CD4-positive, alpha-beta T cell treated with Interleukin-2 at 100 ng/mL for 4 hours (primary cell): Measurements from ENCODE around the gene TRAPPC4.
"Not testable (repeated sequence)": the region's sequence is repeated elsewhere in the genome, so short reads cannot be mapped to it uniquely, and the experiment has no call there.

Experiments used
- DNase-seq: peaks from one replicate; pipeline ENCODE4 v3.0.0-alpha.2; 2020; ENCODE audit warnings: low spot score

The TRAPPC4 gene

DNA sequence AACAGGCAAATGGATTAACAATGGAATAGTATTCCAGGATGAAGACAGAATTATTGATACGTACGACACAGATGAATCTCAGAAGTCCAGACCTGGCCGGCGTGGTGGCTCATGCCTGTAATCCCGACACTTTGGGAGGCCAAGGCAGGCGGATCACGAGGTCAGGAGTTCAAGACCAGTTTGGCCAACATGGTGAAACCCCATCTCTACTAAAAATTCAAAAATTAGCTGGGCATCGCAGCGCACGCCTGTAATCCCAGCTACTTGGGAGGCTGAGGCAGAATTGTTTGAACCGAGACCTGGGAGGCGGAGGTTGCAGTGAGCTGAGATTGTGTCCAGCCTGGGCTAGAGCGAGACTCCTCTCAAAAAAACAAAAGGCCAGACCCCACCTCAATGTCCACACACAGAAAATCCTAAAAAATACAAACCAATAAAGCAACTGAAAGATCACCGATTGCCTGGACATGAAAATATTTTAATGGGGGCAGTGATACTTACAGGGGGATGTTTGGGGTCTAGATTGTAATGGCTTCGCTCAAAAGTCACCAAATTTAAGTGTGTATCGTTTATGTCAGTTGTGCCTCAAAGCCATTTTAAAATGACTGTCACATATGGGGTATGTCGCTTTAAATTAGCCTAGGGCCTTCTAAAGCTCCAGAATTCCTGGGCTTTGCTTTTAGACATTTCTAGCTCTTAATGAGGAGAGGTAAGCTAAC, 4.2 kb upstream of the TRAPPC4 start:
- no peak for DNase-seq

DNA sequence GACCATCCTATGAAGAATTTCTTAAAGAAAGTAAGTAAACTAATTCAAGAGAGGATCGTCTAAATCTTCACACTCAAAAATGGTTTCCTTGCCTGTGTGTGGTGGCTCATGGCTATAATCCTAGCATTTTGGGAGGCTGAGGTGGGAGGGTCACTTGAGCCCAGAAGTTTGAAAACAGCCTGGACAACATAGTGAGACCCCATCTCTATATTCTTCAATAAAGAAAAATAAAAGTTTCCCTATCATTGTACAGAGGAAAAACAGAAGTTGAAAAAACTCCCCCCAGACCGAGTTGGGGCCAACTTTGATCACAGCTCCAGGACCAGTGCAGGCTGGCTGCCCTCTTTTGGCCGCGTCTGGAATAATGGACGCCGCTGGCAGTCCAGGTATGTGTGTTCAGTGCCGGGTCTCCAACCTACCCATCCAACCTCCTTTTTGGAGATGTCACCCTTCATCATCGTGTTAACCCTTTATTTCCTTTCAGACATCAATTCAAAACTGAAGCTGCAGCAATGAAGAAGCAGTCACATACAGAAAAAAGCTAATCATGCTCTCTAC, 3.4 kb upstream of the TRAPPC4 start:
- no peak for DNase-seq

DNA sequence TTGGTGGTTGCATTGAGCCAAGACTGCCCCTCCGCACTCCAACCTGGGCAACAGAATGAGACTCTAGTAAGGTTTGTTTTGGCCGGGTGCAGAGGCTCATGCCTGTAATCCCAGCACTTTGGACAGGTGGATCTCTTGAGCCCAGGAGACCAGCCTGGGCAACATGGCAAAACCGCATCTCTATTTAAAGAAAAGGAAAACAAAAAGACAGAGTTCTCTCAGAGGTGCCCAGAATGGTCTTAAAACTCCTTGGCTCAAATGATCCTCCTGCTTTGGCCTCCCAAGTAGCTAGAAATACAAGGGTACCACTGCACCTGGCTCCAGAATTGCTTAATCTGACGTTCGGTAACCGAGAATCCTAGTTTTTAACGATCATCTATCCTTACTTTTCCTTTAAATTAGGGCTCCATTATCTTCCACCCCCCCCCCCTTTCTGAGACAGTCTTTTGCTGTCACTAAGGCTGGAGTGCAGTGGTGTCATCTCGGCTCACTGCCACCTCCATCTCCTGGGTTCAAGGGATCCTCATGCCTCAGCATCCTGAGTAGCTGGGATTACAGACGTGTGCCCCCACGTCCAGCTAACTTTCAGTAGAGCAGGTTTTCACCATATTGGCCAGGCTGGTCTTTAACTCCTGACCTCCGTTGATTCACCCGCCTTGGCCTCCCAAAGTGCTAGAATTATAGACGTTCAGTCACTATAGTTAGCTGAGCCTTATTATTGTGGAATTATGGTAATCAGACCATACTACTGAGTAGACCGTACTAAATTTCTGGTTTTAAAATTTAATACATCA, 2.2 kb upstream of the TRAPPC4 start:
- no peak for DNase-seq

DNA sequence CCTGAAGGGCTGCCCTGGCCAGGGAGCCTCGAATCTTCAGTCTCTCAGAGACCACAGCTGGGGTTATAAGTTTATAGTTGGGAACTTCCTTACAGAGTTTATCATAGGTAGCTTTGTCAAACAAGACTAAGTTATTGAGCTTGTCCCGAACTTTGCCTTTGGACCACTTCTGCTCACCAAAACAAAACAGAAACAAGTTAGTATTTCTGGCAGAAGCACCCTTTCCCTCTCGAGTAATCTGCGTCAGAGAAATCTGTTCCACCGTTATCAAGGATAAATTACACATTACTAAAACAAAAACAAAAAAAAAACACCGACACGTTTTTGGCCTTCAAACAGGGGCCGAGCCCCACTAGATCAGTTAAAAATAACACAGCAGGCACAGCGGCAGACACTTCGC, 1.2 kb upstream of the TRAPPC4 start:
- not testable (repeated sequence) for DNase-seq

DNA sequence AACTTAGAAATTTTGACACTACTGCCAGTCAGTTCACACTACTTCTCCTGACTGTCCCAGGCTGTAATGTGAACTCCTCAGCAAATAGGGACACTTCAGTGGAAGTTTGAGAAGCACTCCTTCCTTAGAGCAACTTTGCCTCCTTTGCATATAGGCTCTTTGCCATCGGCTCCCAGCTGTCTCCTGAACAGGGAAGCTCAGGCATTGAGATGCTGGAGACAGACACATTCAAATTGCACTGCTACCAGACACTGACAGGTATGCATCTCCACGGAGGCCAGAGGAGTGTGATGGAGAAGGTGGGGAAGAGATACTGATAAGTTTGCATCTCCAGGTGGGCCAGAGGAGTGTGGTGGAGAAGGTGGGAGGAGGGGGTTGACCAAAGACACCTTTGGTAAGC, 1.4 kb downstream of the TRAPPC4 start:
- no peak for DNase-seq

DNA sequence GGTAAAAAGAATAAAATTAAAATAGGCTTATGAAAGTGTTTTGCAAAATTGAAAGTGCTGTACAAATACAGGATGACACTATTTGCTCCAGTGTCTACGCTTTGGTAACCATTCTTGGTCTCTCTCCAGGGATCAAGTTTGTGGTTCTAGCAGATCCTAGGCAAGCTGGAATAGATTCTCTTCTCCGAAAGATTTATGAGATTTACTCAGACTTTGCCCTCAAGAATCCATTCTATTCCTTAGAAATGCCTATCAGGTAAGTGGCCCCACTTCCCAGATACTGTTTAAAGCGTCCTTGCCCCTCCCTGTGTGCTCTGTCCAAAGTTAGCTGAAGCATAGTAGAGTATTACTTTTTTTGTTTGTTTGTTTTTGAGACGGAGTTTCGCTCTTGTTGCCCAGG, 3.1 kb downstream of the TRAPPC4 start:
- DNase-seq, result no peak

DNA sequence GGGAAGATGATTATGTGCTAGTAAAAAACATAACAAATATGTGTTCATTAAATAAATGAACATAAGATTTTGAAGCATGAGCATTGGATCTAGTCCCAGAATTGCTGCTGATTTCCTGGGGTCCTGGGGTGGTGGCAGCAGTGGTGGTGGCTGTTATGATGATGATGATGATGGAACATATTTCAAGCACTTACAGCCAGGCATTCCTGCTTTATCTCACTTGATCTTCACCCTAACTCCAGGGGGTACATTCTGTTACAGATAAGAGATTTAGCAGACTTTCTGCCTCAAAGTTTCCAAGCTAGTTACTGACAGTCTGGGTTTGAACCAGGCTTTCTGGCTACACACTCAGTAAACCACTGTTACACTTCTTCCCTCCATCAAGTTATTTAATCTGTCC, 5.2 kb downstream of the TRAPPC4 start:
- no peak for DNase-seq

DNA sequence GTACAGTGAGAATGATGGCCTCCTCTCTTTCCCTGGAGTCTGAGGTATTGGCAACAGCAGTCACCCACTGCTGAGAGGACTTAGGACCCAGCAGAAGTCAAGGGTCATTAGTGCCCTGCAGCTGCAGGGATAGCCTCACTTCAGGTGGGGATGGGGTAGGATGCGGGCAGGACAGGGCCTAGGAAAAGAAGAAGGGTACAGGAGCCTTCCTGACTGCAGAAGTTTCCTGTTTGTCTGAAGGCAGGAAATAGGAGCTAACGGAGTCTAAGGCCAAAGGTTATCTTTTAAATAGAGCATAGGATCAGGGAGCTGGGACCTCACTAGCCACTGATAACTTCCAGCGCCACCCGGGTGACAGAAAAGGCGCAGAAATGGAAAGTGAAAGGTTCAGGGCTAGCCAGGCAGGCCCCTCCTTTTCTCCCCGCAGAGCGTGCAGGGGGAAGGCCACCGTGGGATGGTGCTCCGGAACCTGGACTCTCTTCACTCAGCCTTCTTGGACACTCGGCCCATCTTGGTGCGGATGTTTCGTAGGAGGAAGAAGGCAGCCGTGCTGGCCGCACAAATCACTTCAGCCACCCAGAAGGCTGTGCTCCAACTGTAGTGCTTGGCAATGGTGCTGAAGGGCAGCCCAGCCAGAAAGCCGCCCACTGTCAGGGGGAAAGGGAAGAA, 6.0 kb downstream of the TRAPPC4 start:
- no peak for DNase-seq

DNA sequence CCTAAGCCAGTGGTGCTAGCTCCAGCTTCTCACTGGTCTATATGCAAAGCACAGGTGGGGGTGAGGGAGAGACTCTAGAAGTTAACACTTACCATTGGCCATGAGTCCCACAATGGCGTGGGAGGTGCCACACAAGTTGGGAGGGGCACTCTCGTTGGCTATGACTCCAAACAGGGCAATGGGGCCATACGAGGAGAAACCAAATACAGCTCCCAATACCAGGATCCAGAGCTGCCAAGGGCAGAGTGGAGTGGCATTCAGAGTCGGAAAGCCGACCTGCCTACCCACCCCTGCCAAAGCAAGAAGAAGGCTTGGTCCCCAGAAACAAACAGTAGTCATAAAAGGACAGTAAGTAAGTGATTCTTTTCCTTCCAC, 6.5 kb downstream of the TRAPPC4 start:
- DNase-seq, result no peak

DNA sequence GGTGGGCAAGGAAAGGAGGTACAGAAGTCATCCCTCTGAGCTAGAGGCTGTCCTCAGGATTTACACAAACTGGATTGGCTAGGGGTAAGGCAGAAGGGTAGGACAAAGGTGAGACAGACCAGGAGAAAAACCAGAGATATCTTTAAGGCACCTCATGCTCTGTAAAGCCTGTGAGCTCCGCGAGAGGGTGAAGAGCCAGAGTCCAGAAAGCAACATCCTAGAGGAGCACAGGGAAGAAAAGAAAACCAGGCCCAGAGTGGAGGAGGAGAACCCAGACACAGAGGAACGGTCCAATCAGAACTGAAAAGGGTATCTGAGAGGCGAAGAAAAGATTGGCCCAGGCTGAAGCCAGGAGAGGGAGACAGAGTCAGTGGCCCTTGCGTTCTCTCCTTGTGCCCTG, 7.0 kb downstream of the TRAPPC4 start:
- no peak for DNase-seq

DNA sequence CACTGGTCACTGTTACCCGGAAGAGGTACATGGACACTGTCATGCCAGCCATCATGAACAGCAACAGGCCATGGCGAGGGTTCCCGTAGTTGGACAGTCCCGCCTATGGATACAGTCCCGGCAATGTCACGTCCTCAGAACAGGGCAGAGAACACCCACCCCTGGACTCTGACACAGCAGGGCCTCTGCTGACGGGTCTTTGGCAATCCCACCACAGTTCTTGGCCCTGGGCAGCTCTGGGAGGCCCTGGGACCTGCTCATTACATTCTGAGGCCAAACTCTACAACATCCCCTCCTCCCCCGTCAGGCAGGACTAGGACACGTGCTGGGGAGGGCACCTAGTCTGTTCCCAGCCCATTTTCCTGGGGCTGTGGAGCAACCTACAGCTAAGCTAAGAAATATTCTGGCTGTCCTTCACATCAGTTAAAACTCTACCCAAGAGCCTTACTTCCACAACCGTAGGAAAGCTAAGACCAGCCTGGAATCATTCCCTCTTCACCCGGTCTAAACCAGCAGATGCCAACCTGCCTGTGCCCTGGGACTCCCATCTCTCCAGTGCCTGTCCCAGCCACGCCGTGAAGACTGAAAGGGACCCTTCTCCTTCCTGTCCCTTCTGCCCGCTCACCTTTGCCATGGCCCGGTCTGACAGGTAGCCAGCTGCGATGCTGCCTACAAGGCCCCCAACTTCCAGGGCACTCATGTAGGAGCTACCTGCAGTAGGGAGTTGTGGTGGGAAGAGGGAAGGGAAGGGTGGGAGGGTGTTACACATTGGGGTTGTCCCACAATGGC, 7.6 kb downstream of the TRAPPC4 start:
- DNase-seq, result no peak

DNA sequence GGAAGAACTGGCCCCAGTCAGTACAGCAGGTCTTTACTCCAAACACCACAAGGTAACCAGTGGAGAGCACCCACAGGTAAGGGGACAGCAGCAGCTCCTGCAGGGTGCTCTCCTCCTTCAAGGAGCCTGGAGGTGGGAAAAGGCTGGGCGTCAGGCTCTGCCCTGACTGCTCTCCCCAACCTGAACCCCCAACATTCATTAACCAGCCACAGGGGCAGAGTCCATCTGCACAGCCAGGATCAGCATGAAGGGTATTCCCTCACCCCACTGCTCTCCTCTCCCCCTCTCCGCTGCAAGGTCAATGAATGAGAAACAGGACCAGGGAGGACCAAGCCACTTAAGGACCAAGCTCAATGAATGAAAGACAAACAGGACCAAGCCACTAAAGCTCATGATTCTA, 8.4 kb downstream of the TRAPPC4 start:
- no peak for DNase-seq

DNA sequence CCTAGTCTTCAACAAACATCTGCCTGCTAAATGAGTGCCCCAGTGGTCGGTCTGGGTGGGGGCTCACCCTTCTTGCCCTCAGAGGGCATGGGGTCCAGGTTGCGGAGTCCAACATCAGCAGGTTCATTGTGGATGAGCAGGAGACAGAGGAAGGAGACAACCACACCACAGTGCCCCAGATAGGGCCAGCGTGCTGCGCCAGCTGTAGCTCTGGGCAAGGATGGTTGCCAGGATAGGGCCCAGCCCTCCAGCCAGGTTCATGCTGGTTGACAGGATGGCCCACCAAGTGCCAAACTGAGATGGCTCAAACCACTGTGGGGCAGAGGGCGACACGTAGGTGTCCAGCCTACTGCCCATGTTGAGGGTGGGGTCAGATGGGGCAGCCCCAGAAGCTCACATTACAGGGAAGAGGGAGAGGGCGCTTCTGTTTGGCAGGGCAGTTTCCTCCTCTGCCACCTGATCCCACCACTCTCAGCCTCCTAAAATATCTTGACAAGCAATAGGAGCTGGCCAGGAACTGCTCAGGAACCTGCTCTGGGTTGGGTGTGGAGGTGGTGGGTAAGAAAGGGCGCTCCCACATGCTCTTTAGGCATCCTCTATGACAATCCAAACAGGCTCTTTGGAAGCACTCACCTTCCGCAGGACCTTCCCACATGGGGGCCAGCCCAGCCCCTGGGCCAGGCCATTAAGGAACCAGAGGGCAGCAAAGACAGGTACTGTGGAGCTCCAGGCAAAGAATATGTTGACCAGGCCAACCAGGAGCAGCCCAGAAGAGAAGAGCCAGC, 9.2 kb downstream of the TRAPPC4 start:
- DNase-seq, result no peak

DNA sequence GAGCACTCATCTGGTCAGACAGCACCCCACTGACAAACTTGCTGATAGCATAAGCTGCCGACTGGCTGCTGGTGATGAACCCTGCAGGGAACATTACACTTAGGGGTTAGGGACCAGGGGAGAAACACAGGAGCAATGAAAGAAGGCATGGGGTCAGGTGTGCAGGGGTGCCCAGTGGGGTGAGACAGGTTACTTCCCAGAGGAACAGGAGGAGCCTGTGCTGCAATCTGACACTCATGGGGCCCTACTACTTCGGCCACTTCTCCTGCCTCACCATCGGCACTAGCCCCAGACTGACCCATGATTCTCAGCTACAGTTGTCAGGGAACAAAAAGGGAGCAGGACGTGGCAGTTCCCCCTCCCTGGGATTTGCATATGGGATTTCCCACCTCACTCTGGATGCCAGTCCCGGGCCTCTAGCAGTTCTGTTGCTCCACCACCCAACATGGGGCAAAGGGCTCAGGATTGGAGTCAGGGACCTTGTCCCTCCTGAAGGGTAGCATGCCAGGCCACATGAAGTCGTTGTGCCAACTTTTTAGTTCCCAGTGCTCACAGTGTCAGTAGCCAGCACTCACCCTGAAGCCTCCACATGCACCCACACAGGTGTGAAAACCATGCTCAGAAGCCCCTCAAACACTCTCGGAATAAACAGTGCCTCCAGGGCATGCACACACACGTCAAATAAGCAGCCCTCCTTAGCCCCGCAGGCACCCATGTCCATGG, 9.9 kb downstream of the TRAPPC4 start:
- DNase-seq, result no peak

DNA sequence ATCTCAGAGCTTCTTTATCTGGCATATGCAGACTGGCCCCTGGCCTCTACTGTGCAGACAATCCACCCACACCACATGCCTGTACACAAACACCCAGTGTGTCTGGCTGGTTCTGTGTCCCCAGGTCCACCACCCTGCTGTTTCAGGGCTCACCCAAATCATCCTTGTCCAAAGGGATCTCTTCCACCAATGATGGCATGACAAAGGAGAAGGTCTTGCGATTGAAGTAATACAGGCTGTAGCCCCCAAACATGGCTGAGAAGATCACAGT, 10.4 kb downstream of the TRAPPC4 start:
- DNase-seq, result no peak

DNA sequence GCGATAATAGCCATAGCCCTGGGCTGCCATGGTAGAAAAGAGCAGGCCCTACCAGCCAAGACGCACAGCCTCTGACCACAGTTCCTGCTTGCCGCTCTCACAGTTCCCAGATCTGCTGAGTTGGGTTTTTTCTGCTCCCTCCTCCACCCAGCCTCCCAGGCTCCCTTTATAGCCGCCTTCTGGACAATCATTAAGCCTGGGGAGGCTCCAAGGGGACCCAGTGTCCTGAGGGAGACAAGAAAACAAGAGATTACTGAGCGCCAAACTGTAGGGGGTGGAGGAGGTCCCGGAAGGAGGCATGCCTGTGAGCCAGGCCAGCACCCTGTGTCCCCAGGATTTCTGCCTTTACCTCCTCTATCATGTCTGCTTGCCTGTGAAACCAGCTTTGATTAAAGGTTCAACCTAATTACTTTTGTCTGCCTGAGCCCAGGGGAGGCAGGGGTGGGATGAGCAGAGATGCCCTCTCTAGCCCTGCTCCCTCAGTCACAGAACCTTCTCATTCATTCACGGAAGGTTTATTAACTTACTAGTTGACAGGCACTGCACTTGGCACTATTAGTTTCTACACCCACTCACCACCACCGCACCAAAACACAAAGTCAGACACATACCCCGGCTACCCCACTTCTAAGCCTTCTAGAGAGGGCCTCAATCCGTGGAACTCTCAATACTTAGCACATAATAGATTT, 10.9 kb downstream of the TRAPPC4 start:
- DNase-seq, result peak; percentile 9

DNA sequence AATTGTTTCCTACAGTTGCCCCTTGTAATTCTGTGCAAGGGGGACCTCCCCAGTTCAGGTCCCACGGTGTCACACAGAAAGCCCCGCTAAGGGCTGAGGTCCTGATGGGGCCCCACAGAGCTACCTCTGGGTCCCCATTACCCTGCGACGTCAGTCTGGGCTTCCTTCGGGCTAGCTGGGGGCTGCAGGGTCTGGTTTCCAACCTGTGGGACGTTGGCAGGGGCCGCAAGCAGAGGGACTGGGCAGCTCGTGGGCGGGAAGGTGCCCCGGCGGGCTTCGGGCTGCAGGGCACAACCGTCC, 11.4 kb downstream of the TRAPPC4 start:
- no peak for DNase-seq

DNA sequence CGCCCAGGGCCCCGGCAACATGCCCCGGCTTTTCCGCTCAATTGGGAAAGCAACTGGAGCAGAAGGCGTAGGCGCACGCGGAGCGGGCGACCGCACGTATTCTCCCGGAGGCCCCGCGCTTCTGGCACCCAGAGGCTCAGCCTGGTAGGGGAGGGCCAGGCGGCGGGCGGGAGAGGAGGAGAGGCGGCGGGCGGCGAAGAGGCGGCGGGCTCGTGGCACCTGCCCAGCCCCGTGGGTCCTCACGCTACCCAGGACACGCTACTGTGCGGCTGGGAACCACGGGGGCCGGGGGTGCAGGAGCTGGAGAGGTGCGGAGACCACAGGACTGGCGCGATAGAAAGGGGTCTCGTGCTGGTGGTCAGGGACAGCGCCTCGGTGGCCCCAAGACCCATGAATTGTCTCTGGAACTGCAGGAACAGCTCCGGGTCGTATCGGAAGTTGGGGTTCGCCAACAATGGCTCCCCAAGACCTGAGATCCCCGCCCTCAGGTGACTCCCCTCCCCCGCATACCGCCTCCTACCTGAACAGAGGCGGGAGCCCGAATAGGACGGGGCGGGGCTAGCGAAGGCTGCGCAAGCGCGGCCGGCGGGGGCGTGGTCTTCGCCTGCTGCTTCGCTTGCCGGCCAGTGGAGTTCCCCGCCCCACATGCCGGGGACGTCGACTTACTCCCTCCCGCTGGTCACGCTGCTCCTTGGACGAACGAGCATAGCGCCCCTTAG, 11.9 kb downstream of the TRAPPC4 start, which contains the start of gene SLC37A4:
TSS of gene SLC37A4 (minus strand) at position 549 of the 719 bp plus-strand sequence.
- DNase-seq, result peak; percentile 100

DNA sequence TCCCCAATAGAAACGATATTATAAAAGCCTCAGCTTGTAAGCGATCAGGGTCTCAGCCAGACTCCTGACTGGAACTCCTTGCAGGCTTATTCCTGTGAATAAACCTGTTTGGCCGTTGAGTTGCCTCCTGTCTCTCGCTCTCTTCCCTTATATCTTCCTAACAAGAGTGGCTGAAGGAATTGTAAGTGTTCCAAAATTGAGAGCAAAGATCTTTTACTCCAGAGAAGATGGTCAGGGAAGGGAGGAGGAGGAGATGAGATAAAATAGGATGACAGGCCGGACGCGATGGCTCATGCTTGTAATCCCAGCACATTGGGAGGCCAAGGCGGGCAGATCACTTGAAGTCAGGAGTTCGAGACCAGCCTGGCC, 13.3 kb downstream of the TRAPPC4 start:
- DNase-seq, result no peak

DNA sequence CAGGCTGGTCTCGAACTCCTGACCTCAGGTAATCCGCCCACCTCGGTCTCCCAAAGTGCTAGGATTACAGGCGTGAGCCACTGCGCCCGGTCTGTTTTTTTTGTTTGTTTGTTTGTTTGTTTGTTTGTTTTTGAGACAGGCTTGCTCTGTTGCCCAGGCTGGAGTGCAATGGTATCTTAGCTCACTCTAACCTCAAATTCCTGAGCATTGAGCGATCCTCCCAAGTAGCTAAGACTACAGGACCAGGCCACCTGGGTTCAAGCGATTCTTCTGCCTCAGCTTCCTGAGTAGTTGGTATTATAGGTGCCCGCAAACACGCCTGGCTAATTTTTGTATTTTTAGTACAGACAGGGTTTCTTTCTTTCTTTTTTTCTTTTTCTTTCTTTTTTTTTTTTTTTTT, 14.9 kb downstream of the TRAPPC4 start:
- DNase-seq, result not testable (repeated sequence)
